Esophagus muscularis mucosa (tissue), 4 donors: ENCODE measurements around the gene TRAF5. TPM values are rescaled to one million over a fixed set of nuclear protein-coding genes. Genes with fewer than 3 reads are reported as not detected.

Source experiments
- DNase-seq: peaks from one replicate; pipeline ENCODE4 v3.0.0-alpha.2; 2017; ENCODE audit errors: extremely low spot score
- H3K27ac ChIP-seq, 4 donors: fragments of 200-600 bp; sonication (generic); replicated peaks in 1 of 4; 1 replicate in 3 of 4; 2 replicates in 1 of 4; pipeline ENCODE4 v1.5.1; 2016 to 2019; ENCODE audit warnings: mild to moderate bottlenecking in 1 of 4
- H3K27me3 ChIP-seq, 4 donors: fragments of 200-600 bp; sonication (generic); one replicate each; pipeline versions ENCODE4 v1.5.1 to v1.6.0; 2016 to 2019
- H3K36me3 ChIP-seq, 4 donors: fragments of 200-600 bp; sonication (generic); one replicate each; pipeline ENCODE4 v1.5.1; 2016 to 2019
- H3K4me1 ChIP-seq, 4 donors: fragments of 200-600 bp; sonication (generic); one replicate each; pipeline ENCODE4 v1.5.1; 2016 to 2019
- H3K4me3 ChIP-seq, 4 donors: fragments of 200-600 bp; sonication (generic); 1 replicate in 2 of 4; 2 replicates in 2 of 4; pipeline ENCODE4 v1.5.1; 2016 to 2019; ENCODE audit warnings: mild to moderate bottlenecking in 4 of 4, moderate library complexity in 1 of 4
- H3K9me3 ChIP-seq, 4 donors: fragments of 200-600 bp; sonication (generic); 1 replicate in 3 of 4; 2 replicates in 1 of 4; pipeline ENCODE4 v1.5.1; 2016 to 2019
- EP300 ChIP-seq: sonication (generic); formaldehyde crosslinking; IDR thresholded peaks from one replicate; pipeline ENCODE4 v1.6.1; 2017; ENCODE audit warnings: antibody characterized with exemption
- POLR2A ChIP-seq: fragments of 450-650 bp; IDR thresholded peaks from one replicate; pipeline ENCODE4 v1.6.1; 2017; ENCODE audit warnings: antibody characterized with exemption, moderate library complexity, mild to moderate bottlenecking, low read depth
- POLR2AphosphoS5 ChIP-seq, 2 donors: sonication (generic); formaldehyde crosslinking; IDR thresholded peaks; one replicate each; pipeline ENCODE4 v1.6.1; 2017; ENCODE audit warnings: antibody characterized with exemption in 2 of 2
- WGBS: methylation state at CpG from one replicate; pipeline ENCODE4 v1.1.5; 2018; 5-methylcytosine and 5-hydroxymethylcytosine counted together
- intact Hi-C: fragments of 100-400 bp; cut with DNase I; formaldehyde crosslinking; loops from one replicate; pipeline ENCODE4 v1.15.1; 2023
- total RNA-seq, 4 donors: library from RNA; depleted of rRNA; stranded (reverse); fragments of >200 nt; gene quantifications; one replicate each; pipeline versions ENCODE4 v1.1.0 to v1.2.1, GENCODE V29; 2016
- TF ChIP-seq, protein P1 (sequence below), 3 experiments: fragments of 200-600 bp in 2 of 3; fragments of 450-650 bp in 1 of 3; sonication (generic) in 2 of 3; IDR thresholded peaks; one replicate each; pipeline ENCODE4 v1.5.1; 2017 to 2019; ENCODE audit warnings: antibody characterized with exemption in 3 of 3, mild to moderate bottlenecking in 2 of 3, moderate library complexity in 1 of 3

TRAF5 gene
- total RNA-seq, 4 donors from 2014 or later: 14.9 to 29.7 (median 23.9) TPM

DNA sequence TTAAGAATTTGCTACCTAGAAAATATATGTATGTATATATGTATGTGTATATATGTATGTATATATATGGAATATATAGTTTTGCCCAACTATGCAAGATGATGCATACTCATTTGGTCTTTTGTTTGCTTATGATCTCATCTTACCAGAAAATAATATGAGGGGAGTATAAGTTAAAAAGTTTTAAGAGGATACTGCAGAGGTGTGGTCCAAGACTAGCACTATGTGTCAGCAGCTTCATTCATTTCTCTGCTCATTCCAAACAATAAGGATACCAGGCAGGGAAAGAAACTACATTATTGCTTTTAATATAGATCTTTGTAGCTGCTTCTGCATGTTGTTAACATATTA, 44.6 kb upstream of the TRAF5 start:
- Histone ChIP-seq H3K27ac (no peak overlapping the region), H3K36me3 (peaks cover 33 to 95% (median 62%) of the 10 kb centered on the region in 4 donors), H3K4me1 (peaks cover 0 to 9% (median 5%) of the 10 kb centered on the region in 4 donors), H3K9me3 (no peaks in the 10 kb centered on the region), H3K27me3 (no peaks in the 10 kb centered on the region), H3K4me3 (no peak overlapping the region)
- TF ChIP-seq POLR2AphosphoS5 (IDR thresholded peaks at IDR 0.05) (no peak), POLR2A (no peak), EP300 (no peak)
- TF ChIP-seq, protein P1, sequence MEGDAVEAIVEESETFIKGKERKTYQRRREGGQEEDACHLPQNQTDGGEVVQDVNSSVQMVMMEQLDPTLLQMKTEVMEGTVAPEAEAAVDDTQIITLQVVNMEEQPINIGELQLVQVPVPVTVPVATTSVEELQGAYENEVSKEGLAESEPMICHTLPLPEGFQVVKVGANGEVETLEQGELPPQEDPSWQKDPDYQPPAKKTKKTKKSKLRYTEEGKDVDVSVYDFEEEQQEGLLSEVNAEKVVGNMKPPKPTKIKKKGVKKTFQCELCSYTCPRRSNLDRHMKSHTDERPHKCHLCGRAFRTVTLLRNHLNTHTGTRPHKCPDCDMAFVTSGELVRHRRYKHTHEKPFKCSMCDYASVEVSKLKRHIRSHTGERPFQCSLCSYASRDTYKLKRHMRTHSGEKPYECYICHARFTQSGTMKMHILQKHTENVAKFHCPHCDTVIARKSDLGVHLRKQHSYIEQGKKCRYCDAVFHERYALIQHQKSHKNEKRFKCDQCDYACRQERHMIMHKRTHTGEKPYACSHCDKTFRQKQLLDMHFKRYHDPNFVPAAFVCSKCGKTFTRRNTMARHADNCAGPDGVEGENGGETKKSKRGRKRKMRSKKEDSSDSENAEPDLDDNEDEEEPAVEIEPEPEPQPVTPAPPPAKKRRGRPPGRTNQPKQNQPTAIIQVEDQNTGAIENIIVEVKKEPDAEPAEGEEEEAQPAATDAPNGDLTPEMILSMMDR (IDR thresholded peaks at IDR 0.05): no peak
- DNase-seq: no peak
- intact Hi-C loops: no loop called here

DNA sequence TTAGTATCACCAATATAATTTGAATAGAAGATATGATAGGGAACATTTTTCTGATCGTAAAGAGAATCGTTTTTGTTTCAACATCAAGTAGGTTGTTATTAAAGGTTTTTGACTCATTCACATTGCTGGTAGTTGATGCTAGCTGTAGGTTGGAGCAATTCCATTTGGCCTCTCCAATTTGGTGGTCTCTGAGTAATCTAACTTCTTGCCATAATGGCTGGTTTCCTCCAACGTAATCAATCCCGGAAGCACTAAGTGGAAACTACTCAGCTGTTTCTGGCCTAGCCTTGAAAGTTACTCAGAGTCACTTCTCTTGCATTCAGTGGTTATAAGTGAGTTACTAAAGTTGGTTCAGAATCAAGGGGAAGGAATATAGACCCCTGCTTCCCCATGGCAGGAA, 41.4 kb upstream of the TRAF5 start:
- H3K9me3 ChIP-seq: no peaks in the 10 kb centered on the region
- H3K4me1 ChIP-seq: peaks cover 0 to 9% (median 7%) of the 10 kb centered on the region in 4 donors
- peaks cover 32 to 89% (median 66%) of the 10 kb centered on the region in 4 donors for H3K36me3 ChIP-seq
- no peaks in the 10 kb centered on the region for H3K27me3 ChIP-seq
- 93% methylated on average over 4 of the region's 4 CpGs for WGBS
- intact Hi-C loops: no loop called here
- no peak for DNase-seq
- H3K4me3 ChIP-seq: no peak overlapping the region
- TF ChIP-seq, protein P1 (IDR thresholded peaks at IDR 0.05): no peak
- TF ChIP-seq POLR2A: no peak
- TF ChIP-seq POLR2AphosphoS5 (IDR thresholded peaks at IDR 0.05): no peak
- H3K27ac ChIP-seq: no peak overlapping the region

DNA sequence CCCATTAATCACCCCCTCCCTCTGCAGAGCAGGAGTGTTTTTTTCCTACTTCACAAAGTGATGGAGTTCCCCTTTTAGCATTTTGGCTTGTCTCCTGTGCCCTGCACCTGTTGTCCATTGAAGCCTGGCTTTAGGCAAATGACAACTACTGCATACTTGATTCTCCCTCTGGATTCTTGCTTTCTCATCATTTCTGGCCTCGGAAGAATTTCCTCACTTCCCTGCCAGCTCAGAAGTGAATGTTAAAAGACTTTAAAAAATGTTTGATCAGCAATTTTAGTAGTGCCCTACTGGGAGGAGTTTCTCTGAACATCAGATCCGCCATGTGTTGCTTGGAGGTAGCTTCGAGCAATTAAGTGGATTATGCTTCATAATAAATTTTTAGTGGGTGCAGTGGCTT, 39.4 kb upstream of the TRAF5 start:
- H3K9me3 ChIP-seq: no peaks in the 10 kb centered on the region
- H3K4me1 ChIP-seq: peaks cover 0 to 6% (median 0%) of the 10 kb centered on the region in 4 donors
- TF ChIP-seq POLR2A: no peak
- TF ChIP-seq, protein P1 (IDR thresholded peaks at IDR 0.05): no peak
- TF ChIP-seq EP300: no peak
- no peak for TF ChIP-seq POLR2AphosphoS5 (IDR thresholded peaks at IDR 0.05)
- H3K4me3 ChIP-seq: no peak overlapping the region
- no peaks in the 10 kb centered on the region for H3K27me3 ChIP-seq
- H3K27ac ChIP-seq: no peak overlapping the region
- DNase-seq: no peak
- WGBS: 80% methylated on average over 3 of the region's 3 CpGs
- intact Hi-C loops: no loop called here
- H3K36me3 ChIP-seq: peaks cover 32 to 89% (median 69%) of the 10 kb centered on the region in 4 donors

DNA sequence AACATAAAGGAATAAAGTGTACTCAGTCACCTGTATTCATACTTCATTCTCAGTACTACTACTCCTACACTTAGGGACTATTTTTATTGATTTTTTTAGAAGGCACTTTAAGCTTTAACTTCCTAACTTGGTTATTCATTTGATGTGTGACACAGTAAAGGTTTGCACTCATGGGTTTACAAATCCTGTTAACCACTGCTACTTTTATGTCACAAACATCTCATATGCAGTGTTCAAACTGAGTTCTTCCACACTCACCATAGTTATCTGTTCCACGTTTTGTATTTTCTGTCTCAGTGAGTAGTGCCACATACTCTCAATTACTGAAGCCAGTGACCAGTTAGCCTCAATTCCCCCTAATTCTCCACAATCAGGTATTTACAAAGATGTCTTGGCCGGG, 34.2 kb upstream of the TRAF5 start:
- intact Hi-C loops: no loop called here
- Histone ChIP-seq H3K36me3 (peaks cover 30 to 92% (median 71%) of the 10 kb centered on the region in 4 donors), H3K4me3 (no peak overlapping the region), H3K9me3 (no peaks in the 10 kb centered on the region), H3K4me1 (peaks cover 0 to 8% (median 0%) of the 10 kb centered on the region in 4 donors), H3K27me3 (no peaks in the 10 kb centered on the region), H3K27ac (no peak overlapping the region)
- TF ChIP-seq POLR2AphosphoS5 (IDR thresholded peaks at IDR 0.05) (no peak), EP300 (no peak)
- WGBS: 100% methylated on average over 1 of the region's 2 CpGs
- no peak for DNase-seq

DNA sequence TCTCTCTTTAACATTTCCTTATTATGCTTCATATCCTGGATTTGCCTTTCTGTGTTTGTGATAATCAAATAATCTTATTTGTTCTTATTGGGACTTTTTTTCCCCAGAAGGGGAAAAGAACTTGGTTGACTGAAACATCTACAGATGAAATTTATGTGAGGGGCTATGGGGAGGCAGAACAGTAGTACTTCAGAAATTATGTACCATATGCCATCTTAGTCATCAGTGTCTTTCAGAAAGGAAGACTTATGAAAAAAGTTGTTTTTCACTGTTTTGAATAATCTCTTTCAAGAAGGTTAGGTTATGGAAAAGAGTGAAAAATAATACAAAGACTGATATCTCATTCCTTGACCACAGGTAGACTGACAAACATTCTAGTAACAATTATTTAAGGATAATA, 30.2 kb upstream of the TRAF5 start:
- H3K27ac ChIP-seq: no peak overlapping the region
- intact Hi-C loops: no loop called here
- H3K4me3 ChIP-seq: no peak overlapping the region
- TF ChIP-seq POLR2AphosphoS5 (IDR thresholded peaks at IDR 0.05) (no peak), EP300 (no peak), POLR2A (no peak)
- TF ChIP-seq, protein P1 (IDR thresholded peaks at IDR 0.05): no peak
- no peaks in the 10 kb centered on the region for H3K9me3 ChIP-seq
- H3K36me3 ChIP-seq: peaks cover 14 to 86% (median 59%) of the 10 kb centered on the region in 4 donors
- no peaks in the 10 kb centered on the region for H3K27me3 ChIP-seq
- DNase-seq: no peak
- H3K4me1 ChIP-seq: peaks cover 0 to 8% (median 0%) of the 10 kb centered on the region in 4 donors
